Neuronal stem cell (in vitro differentiated cells): ENCODE results near the gene FBH1.
"Not testable (repeated sequence)": the region's sequence is repeated elsewhere in the genome, so short reads cannot be mapped to it uniquely, and the experiment has no call there.

Source experiments
- DNase-seq: peaks from one replicate; pipeline ENCODE4 v3.0.0-alpha.2; 2013; ENCODE audit warnings: low spot score
- H2AFZ ChIP-seq: one replicate; pipeline ENCODE4 v1.6.1; 2013; ENCODE audit warnings: mild to moderate bottlenecking, low read length, inconsistent platforms
- H2AK5ac ChIP-seq: 2 replicates; pipeline ENCODE4 v1.6.1; 2013; ENCODE audit warnings: low read depth, mild to moderate bottlenecking, inconsistent platforms, low read length, moderate library complexity, mixed read lengths
- H2BK120ac ChIP-seq: 2 replicates; pipeline ENCODE4 v1.6.1; 2013; ENCODE audit warnings: low read depth, mild to moderate bottlenecking, inconsistent platforms, low read length, moderate library complexity, mixed read lengths
- H2BK12ac ChIP-seq: one replicate; pipeline ENCODE4 v1.6.1; 2013; ENCODE audit warnings: low read length, inconsistent platforms
- H2BK15ac ChIP-seq: 2 replicates; pipeline ENCODE4 v1.6.1; 2013; ENCODE audit warnings: mild to moderate bottlenecking, low read length, inconsistent platforms, mixed read lengths
- H2BK5ac ChIP-seq: one replicate; pipeline ENCODE4 v1.6.1; 2013; ENCODE audit warnings: inconsistent platforms, mild to moderate bottlenecking, low read length, moderate library complexity
- H3K14ac ChIP-seq: one replicate; pipeline ENCODE4 v1.6.1; 2013; ENCODE audit warnings: low read length, inconsistent platforms
- H3K18ac ChIP-seq: 2 replicates; pipeline ENCODE4 v1.6.1; 2013; ENCODE audit warnings: low read length, inconsistent platforms
- H3K23ac ChIP-seq: 2 replicates; pipeline ENCODE4 v1.6.1; 2013; ENCODE audit warnings: low read depth, mild to moderate bottlenecking, mixed read lengths, low read length, inconsistent platforms; ENCODE audit not compliant: poor library complexity
- H3K27ac ChIP-seq: replicated peaks from 3 replicates; pipeline ENCODE4 v1.5.1; 2013; ENCODE audit warnings: low read length, inconsistent platforms
- H3K27me3 ChIP-seq, 3 experiments: 2 replicates each; pipeline ENCODE4 v1.6.1; 2013; ENCODE audit warnings: low read length in 3 of 3, mild to moderate bottlenecking in 2 of 3, inconsistent platforms in 1 of 3, low read depth in 1 of 3, mixed read lengths in 1 of 3, moderate library complexity in 1 of 3; ENCODE audit not compliant: control insufficient read depth in 3 of 3, insufficient read depth in 3 of 3
- H3K36me3 ChIP-seq, 2 donors: replicated peaks in 1 of 2; 2 replicates each; pipeline ENCODE4 v1.6.1; 2013; ENCODE audit warnings: low read length in 2 of 2; ENCODE audit not compliant: control insufficient read depth in 2 of 2, insufficient read depth in 2 of 2
- H3K4ac ChIP-seq: 2 replicates; pipeline ENCODE4 v1.6.1; 2013; ENCODE audit warnings: inconsistent platforms, mild to moderate bottlenecking, low read length, moderate library complexity
- H3K4me1 ChIP-seq, 2 donors: 1 replicate in 1 of 2; 2 replicates in 1 of 2; pipeline ENCODE4 v1.6.1; 2013; ENCODE audit warnings: low read length in 2 of 2, low read depth in 1 of 2; ENCODE audit not compliant: control insufficient read depth in 2 of 2, insufficient read depth in 1 of 2
- H3K4me2 ChIP-seq: one replicate; pipeline ENCODE4 v1.6.1; 2013; ENCODE audit warnings: mild to moderate bottlenecking, low read length, inconsistent platforms; ENCODE audit not compliant: insufficient read depth, poor library complexity, severe bottlenecking
- H3K4me3 ChIP-seq, 2 donors: 2 replicates each; pipeline ENCODE4 v1.5.1; 2013; ENCODE audit warnings: low read length in 2 of 2, mild to moderate bottlenecking in 2 of 2, inconsistent platforms in 1 of 2, moderate library complexity in 1 of 2
- H3K79me1 ChIP-seq: one replicate; pipeline ENCODE4 v1.6.1; 2013; ENCODE audit warnings: low read depth, mild to moderate bottlenecking, inconsistent platforms, low read length, moderate library complexity
- H3K9ac ChIP-seq: one replicate; pipeline ENCODE4 v1.6.1; 2013; ENCODE audit warnings: mild to moderate bottlenecking, low read depth, low read length, inconsistent platforms; ENCODE audit not compliant: poor library complexity
- H3K9me3 ChIP-seq, 2 donors: replicated peaks in 1 of 2; 2 replicates each; pipeline versions ENCODE3 to v1.6.1; 2013; ENCODE audit warnings: low read length in 2 of 2, mild to moderate bottlenecking in 2 of 2, inconsistent platforms in 1 of 2, low read depth in 1 of 2, mixed read lengths in 1 of 2, moderate library complexity in 1 of 2; ENCODE audit not compliant: control insufficient read depth in 2 of 2, insufficient read depth in 1 of 2
- H4K8ac ChIP-seq: one replicate; pipeline ENCODE4 v1.6.1; 2013; ENCODE audit warnings: low read depth, mild to moderate bottlenecking, inconsistent platforms, low read length, moderate library complexity
- H4K91ac ChIP-seq: one replicate; pipeline ENCODE4 v1.6.1; 2013; ENCODE audit warnings: low read length, low read depth, mild to moderate bottlenecking, inconsistent platforms; ENCODE audit not compliant: poor library complexity
- WGBS, 2 donors: extraction: QIAGEN DNeasy Blood & Tissue Kit; methylation state at CpG; one replicate each; pipeline ENCODE4 v1.1.7; 2013; ENCODE audit warnings: missing lambda C conversion rate in 2 of 2, mixed read lengths in 1 of 2; ENCODE audit not compliant: insufficient read length in 2 of 2, insufficient replicate concordance in 1 of 2; ENCODE audit errors: extremely low coverage in 2 of 2; 5-methylcytosine and 5-hydroxymethylcytosine counted together

The FBH1 gene

GRCh38 chr10:5959142-5959541 is 69.1 kb downstream of the FBH1 start:
- Histone ChIP-seq H3K27me3 (peaks cover 0 to 26% (median 0%) of the 10 kb centered on the region in 3 experiments), H2AFZ (no peak overlapping the region), H3K4me1 (no peaks in the 10 kb centered on the region), H3K27ac (no peak overlapping the region), H3K4me2 (no peak overlapping the region), H3K23ac (no peak overlapping the region), H3K79me1 (no peaks in the 10 kb centered on the region), H2BK12ac (no peak overlapping the region), H3K4ac (no peak overlapping the region), H2BK15ac (no peak overlapping the region), H3K9ac (no peak overlapping the region), H3K36me3 (no peaks in the 10 kb centered on the region), H3K9me3 (no peaks in the 10 kb centered on the region), H2BK5ac (no peak overlapping the region), H4K91ac (no peak overlapping the region), H2AK5ac (no peak overlapping the region), H3K18ac (no peak overlapping the region), H2BK120ac (no peak overlapping the region), H4K8ac (no peak overlapping the region), H3K4me3 (no peak overlapping the region), H3K14ac (no peak overlapping the region)
- no peak for DNase-seq
- no CpG with 5 or more reads among the region's 5 CpGs for WGBS, 2 donors

GRCh38 chr10:5959581-5960069 is 69.6 kb downstream of the FBH1 start:
- Histone ChIP-seq H3K4me3 (no peak overlapping the region), H4K91ac (no peak overlapping the region), H3K4me2 (no peak overlapping the region), H2AK5ac (no peak overlapping the region), H3K4ac (no peak overlapping the region), H2BK120ac (no peak overlapping the region), H3K9ac (no peak overlapping the region), H3K4me1 (no peaks in the 10 kb centered on the region), H3K14ac (no peak overlapping the region), H2BK12ac (no peak overlapping the region), H3K9me3 (no peaks in the 10 kb centered on the region), H3K79me1 (no peaks in the 10 kb centered on the region), H4K8ac (no peak overlapping the region), H2AFZ (no peak overlapping the region), H3K36me3 (no peaks in the 10 kb centered on the region), H3K23ac (no peak overlapping the region), H2BK15ac (no peak overlapping the region), H2BK5ac (no peak overlapping the region), H3K27ac (no peak overlapping the region), H3K27me3 (peaks cover 0 to 29% (median 0%) of the 10 kb centered on the region in 3 experiments), H3K18ac (no peak overlapping the region)
- DNase-seq: no peak
- WGBS, 2 donors: no CpG with 5 or more reads among the region's 10 CpGs

GRCh38 chr10:5960070-5960972 is 70.3 kb downstream of the FBH1 start:
- no peak overlapping the region for H3K4me3 ChIP-seq
- no peak overlapping the region for H3K23ac ChIP-seq
- no peak overlapping the region for H3K27ac ChIP-seq
- no peak overlapping the region for H3K4ac ChIP-seq
- DNase-seq: no peak
- H3K18ac ChIP-seq: no peak overlapping the region
- no peak overlapping the region for H3K4me2 ChIP-seq
- no peaks in the 10 kb centered on the region for H3K79me1 ChIP-seq
- H4K8ac ChIP-seq: no peak overlapping the region
- no CpG with 5 or more reads among the region's 18 CpGs for WGBS, 2 donors
- H2BK5ac ChIP-seq: no peak overlapping the region
- no peaks in the 10 kb centered on the region for H3K9me3 ChIP-seq
- peaks cover 0 to 29% (median 0%) of the 10 kb centered on the region in 3 experiments for H3K27me3 ChIP-seq
- no peaks in the 10 kb centered on the region for H3K36me3 ChIP-seq
- H2BK15ac ChIP-seq: no peak overlapping the region
- H3K9ac ChIP-seq: no peak overlapping the region
- H3K4me1 ChIP-seq: no peaks in the 10 kb centered on the region
- no peak overlapping the region for H2AK5ac ChIP-seq
- H2AFZ ChIP-seq: no peak overlapping the region
- no peak overlapping the region for H4K91ac ChIP-seq
- no peak overlapping the region for H2BK12ac ChIP-seq
- no peak overlapping the region for H3K14ac ChIP-seq
- H2BK120ac ChIP-seq: no peak overlapping the region

- H3K4me1 ChIP-seq, H3K9me3 ChIP-seq, H3K4me2 ChIP-seq, H2AFZ ChIP-seq, H2BK120ac ChIP-seq, H3K18ac ChIP-seq, H3K4ac ChIP-seq, H3K27ac ChIP-seq, H4K8ac ChIP-seq, H3K4me3 ChIP-seq, H3K36me3 ChIP-seq, H3K79me1 ChIP-seq, H4K91ac ChIP-seq, H2BK15ac ChIP-seq, H2BK5ac ChIP-seq, DNase-seq, H3K23ac ChIP-seq, H2AK5ac ChIP-seq, H3K9ac ChIP-seq, H3K14ac ChIP-seq, H2BK12ac ChIP-seq: not testable (repeated sequence)
- peaks cover 0 to 29% (median 0%) of the 10 kb centered on the region in 3 experiments for H3K27me3 ChIP-seq
- no CpG with 5 or more reads among the region's 10 CpGs for WGBS, 2 donors
Measured at GRCh38 chr10:5960973-5961275, 70.9 kb downstream of the FBH1 start.
